ENCODE measurements around the gene LRRFIP2.

The LRRFIP2 gene

DNA sequence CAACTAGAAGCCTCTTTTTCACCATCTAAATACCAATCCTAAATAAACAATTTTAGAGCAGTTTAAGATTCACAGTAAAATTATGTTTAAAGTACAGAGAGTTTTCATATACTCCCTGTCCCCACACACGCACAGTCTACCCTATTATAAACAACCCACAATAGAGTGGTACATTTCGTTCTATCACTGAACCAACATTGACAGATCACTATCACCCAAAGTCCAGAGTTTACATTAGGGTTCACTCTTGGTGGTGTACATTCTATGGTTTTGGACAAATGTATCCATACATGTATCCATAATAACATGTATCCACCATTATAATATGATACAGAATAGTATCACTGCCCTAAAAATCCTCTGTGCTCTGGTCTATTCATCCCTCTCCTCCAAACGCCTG is 92.1 kb downstream of the LRRFIP2 start:
- TF ChIP-seq, protein P1, sequence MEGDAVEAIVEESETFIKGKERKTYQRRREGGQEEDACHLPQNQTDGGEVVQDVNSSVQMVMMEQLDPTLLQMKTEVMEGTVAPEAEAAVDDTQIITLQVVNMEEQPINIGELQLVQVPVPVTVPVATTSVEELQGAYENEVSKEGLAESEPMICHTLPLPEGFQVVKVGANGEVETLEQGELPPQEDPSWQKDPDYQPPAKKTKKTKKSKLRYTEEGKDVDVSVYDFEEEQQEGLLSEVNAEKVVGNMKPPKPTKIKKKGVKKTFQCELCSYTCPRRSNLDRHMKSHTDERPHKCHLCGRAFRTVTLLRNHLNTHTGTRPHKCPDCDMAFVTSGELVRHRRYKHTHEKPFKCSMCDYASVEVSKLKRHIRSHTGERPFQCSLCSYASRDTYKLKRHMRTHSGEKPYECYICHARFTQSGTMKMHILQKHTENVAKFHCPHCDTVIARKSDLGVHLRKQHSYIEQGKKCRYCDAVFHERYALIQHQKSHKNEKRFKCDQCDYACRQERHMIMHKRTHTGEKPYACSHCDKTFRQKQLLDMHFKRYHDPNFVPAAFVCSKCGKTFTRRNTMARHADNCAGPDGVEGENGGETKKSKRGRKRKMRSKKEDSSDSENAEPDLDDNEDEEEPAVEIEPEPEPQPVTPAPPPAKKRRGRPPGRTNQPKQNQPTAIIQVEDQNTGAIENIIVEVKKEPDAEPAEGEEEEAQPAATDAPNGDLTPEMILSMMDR (IDR thresholded peaks at IDR 0.05) = no peak
- DNase-seq = no peak
- no peaks in the 10 kb centered on the region for H3K27me3 ChIP-seq
- H3K9me3 ChIP-seq = no peaks in the 10 kb centered on the region
- H3K36me3 ChIP-seq = peaks cover 0 to 42% (median 26%) of the 10 kb centered on the region in 3 donors
- peaks cover 0 to 6% (median 1%) of the 10 kb centered on the region in 4 donors for H3K4me1 ChIP-seq
- intact Hi-C loops (cut with DNase I; ENCODE audit: low total_unique reads) = no loop called here
- H3K27ac ChIP-seq = no peak overlapping the region
- no peak overlapping the region for H3K4me3 ChIP-seq

DNA sequence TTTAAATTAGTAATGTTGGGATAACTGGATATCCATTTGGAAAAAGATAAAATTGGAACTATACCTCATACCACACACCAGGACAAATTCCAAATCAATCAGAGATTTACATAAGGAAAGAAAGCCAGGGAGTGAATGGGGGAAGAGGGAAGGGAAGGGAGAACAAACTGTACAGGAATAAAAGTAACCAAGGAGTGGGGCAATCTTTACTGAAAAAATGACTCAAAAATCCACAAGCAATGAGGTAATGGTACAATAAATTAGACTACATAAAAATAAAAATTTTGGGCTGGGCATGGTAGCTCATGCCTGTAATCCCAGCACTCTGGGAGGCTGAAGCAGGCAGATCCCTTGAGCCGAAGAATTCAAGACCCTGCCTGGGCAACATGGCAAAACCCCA is 98.4 kb downstream of the LRRFIP2 start:
- intact Hi-C loops (cut with DNase I; ENCODE audit: low total_unique reads) = no loop called here
- Histone ChIP-seq H3K4me1 (peaks cover 0 to 54% (median 26%) of the 10 kb centered on the region in 4 donors), H3K4me3 (no peak overlapping the region), H3K36me3 (peaks cover 9 to 37% (median 12%) of the 10 kb centered on the region in 3 donors), H3K27me3 (no peaks in the 10 kb centered on the region), H3K27ac (peak overlapping the region; percentile 46 to 53), H3K9me3 (no peaks in the 10 kb centered on the region)
- TF ChIP-seq, protein P1 (IDR thresholded peaks at IDR 0.05) = peak in 1 of 2 experiments; percentile 23
- DNase-seq = no peak

DNA sequence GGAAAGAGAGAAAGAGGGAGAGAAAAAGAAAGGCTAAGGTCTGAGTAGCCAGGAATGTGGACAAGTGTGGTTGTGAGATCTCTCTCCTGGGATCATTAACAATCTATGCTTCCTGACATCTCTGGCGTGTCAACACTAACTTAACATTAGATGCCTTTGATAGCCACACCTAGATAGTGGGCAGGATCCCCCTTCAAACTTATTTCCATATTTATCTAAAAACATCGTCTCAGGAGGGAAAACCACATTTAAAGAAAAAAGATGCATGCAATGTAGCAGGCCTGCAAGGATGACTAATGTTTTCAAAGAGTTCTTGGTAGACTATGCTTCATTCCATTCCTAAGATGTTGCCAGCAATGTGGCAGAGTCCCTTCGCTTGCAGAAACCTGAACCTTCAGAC is 100.2 kb downstream of the LRRFIP2 start:
- peaks cover 7 to 29% (median 12%) of the 10 kb centered on the region in 3 donors for H3K36me3 ChIP-seq
- DNase-seq = no peak
- H3K4me1 ChIP-seq = peaks cover 0 to 54% (median 26%) of the 10 kb centered on the region in 4 donors
- no peaks in the 10 kb centered on the region for H3K9me3 ChIP-seq
- H3K4me3 ChIP-seq = no peak overlapping the region
- intact Hi-C loops (cut with DNase I; ENCODE audit: low total_unique reads) = no loop called here
- peak overlapping the region; percentile 57 to 70 for H3K27ac ChIP-seq
- H3K27me3 ChIP-seq = no peaks in the 10 kb centered on the region
- TF ChIP-seq, protein P1 (IDR thresholded peaks at IDR 0.05) = no peak

DNA sequence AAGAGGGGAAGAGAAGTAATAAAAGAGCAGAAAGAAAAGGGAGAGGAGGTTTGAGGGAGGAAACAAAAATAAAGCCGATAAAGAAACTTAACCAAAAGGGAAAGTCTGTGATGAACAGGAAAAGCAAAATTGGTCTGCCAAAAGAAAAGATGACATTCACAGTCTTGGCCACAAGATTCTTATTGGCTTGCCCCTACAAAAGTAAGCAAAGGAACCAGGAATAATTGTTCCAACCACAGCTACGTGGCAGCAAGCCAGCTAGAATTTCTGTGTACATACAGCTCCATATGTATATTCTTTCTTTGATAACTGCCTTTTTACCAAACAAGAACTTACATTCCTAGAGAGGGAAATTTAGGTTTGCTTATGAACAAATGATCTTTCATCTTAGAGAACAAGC is 101.5 kb downstream of the LRRFIP2 start:
- peak overlapping the region; percentile 57 to 70 for H3K27ac ChIP-seq
- H3K4me3 ChIP-seq = no peak overlapping the region
- no peaks in the 10 kb centered on the region for H3K27me3 ChIP-seq
- peaks cover 0 to 54% (median 26%) of the 10 kb centered on the region in 4 donors for H3K4me1 ChIP-seq
- no peak for DNase-seq
- TF ChIP-seq, protein P1 (IDR thresholded peaks at IDR 0.05) = no peak
- H3K9me3 ChIP-seq = no peaks in the 10 kb centered on the region
- intact Hi-C loops (cut with DNase I; ENCODE audit: low total_unique reads) = no loop called here
- H3K36me3 ChIP-seq = peaks cover 7 to 34% (median 12%) of the 10 kb centered on the region in 3 donors

DNA sequence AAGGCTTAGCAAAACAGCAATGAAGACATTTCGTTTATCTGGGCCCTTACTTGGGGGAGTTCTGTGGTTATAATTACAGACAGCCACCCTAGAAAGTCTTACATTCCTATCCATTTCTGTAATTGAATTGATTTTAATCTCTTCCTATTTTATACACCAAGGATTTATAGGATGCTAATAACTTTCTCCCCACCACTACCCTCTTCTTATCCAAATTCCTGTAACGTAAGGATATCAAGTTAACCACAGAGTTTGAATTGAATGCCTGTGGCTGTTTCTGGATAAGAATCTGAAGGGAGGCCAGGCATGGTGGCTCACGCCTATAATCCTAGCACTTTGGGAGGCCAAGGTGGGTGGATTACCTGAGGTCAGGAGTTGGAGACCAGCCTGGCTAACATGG is 102.5 kb downstream of the LRRFIP2 start:
- TF ChIP-seq, protein P1 (IDR thresholded peaks at IDR 0.05) = no peak
- DNase-seq = no peak
- Histone ChIP-seq H3K36me3 (peaks cover 7 to 31% (median 8%) of the 10 kb centered on the region in 3 donors), H3K4me1 (peaks cover 0 to 54% (median 26%) of the 10 kb centered on the region in 4 donors), H3K27ac (peak overlapping the region; percentile 57 to 70), H3K9me3 (no peaks in the 10 kb centered on the region), H3K4me3 (no peak overlapping the region), H3K27me3 (no peaks in the 10 kb centered on the region)
- intact Hi-C loops (cut with DNase I; ENCODE audit: low total_unique reads) = no loop called here

DNA sequence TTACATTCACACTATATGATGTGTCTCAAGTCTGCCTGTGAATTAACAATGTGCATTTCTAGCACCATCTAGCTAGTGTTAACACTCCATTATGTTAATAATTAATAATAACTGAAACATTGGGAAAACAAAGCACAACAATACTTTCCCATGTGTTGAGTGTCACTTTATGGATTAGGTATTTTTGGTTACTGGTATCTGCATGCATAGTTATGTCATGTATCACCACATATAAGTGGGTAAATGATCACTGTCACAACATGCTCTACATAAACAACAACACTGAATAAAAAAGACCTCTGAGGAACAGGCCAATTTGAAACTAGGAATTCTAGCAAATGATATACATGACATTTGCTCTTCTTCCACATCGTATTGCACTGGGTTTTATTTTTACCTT is 106.4 kb downstream of the LRRFIP2 start:
- intact Hi-C loops (cut with DNase I; ENCODE audit: low total_unique reads) = no loop called here
- Histone ChIP-seq H3K4me3 (no peak overlapping the region), H3K36me3 (peaks cover 7 to 30% (median 29%) of the 10 kb centered on the region in 3 donors), H3K27me3 (no peaks in the 10 kb centered on the region), H3K4me1 (peaks cover 0 to 20% (median 9%) of the 10 kb centered on the region in 4 donors), H3K27ac (no peak overlapping the region), H3K9me3 (no peaks in the 10 kb centered on the region)
- no peak for DNase-seq
- TF ChIP-seq, protein P1 (IDR thresholded peaks at IDR 0.05) = no peak

Data from tibial artery (tissue), 4 donors.